H9 (cell line): ENCODE measurements around the gene FGF12. TPM values are rescaled to one million over a fixed set of nuclear protein-coding genes. Genes with fewer than 3 reads are reported as not detected.

Source experiments
- DNase-seq: peaks from one replicate; pipeline ENCODE4 v3.0.0-alpha.2; 2017
- H2AFZ ChIP-seq: one replicate; pipeline ENCODE4 v1.6.1; 2013; ENCODE audit warnings: mild to moderate bottlenecking, low read length, control low read depth, moderate library complexity
- H2AK5ac ChIP-seq: 2 replicates; pipeline ENCODE4 v1.6.1; 2013; ENCODE audit warnings: low read length, control low read depth, mixed read lengths; ENCODE audit not compliant: insufficient read length
- H2BK120ac ChIP-seq: one replicate; pipeline ENCODE4 v1.6.1; 2013; ENCODE audit warnings: low read depth, mild to moderate bottlenecking, low read length, control low read depth, inconsistent platforms; ENCODE audit not compliant: poor library complexity, severe bottlenecking
- H2BK12ac ChIP-seq: 2 replicates; pipeline ENCODE4 v1.6.1; 2013; ENCODE audit warnings: low read length, control low read depth, mixed read lengths, low read depth; ENCODE audit not compliant: insufficient read length
- H2BK15ac ChIP-seq: 2 replicates; pipeline ENCODE4 v1.6.1; 2013; ENCODE audit warnings: low read depth, low read length, control low read depth
- H2BK20ac ChIP-seq: one replicate; pipeline ENCODE4 v1.6.1; 2013; ENCODE audit warnings: low read depth, mild to moderate bottlenecking, low read length, control low read depth, inconsistent platforms; ENCODE audit not compliant: poor library complexity, severe bottlenecking
- H2BK5ac ChIP-seq: 2 replicates; pipeline ENCODE4 v1.6.1; 2013; ENCODE audit warnings: low read length, control low read depth, mixed read lengths; ENCODE audit not compliant: insufficient read length
- H3K14ac ChIP-seq: 2 replicates; pipeline ENCODE4 v1.6.1; 2013; ENCODE audit warnings: low read length, control low read depth; ENCODE audit not compliant: insufficient read depth
- H3K18ac ChIP-seq: 2 replicates; pipeline ENCODE4 v1.6.1; 2013; ENCODE audit warnings: low read depth, mild to moderate bottlenecking, mixed read lengths, low read length, control low read depth; ENCODE audit not compliant: insufficient read length
- H3K23ac ChIP-seq: 2 replicates; pipeline ENCODE4 v1.6.1; 2013; ENCODE audit warnings: low read length, control low read depth, mixed read lengths, low read depth; ENCODE audit not compliant: insufficient read length
- H3K23me2 ChIP-seq: 2 replicates; pipeline ENCODE4 v1.6.1; 2013; ENCODE audit warnings: low read depth, mild to moderate bottlenecking, mixed read lengths, low read length, control low read depth; ENCODE audit not compliant: insufficient read length, poor library complexity, severe bottlenecking
- H3K27ac ChIP-seq: 2 replicates; pipeline ENCODE4 v1.5.1; 2013; ENCODE audit warnings: low read length, control low read depth, mixed read lengths, low read depth; ENCODE audit not compliant: insufficient read length
- H3K27me3 ChIP-seq: 2 replicates; pipeline ENCODE4 v1.6.1; 2013; ENCODE audit warnings: low read length, control low read depth, inconsistent platforms; ENCODE audit not compliant: insufficient read depth
- H3K4ac ChIP-seq: 2 replicates; pipeline ENCODE4 v1.6.1; 2013; ENCODE audit warnings: low read depth, mild to moderate bottlenecking, control low read depth, inconsistent platforms, low read length, moderate library complexity
- H3K4me1 ChIP-seq: 2 replicates; pipeline ENCODE4 v1.6.1; 2013; ENCODE audit warnings: low read length, control low read depth, inconsistent platforms; ENCODE audit not compliant: insufficient read depth
- H3K4me2 ChIP-seq: 2 replicates; pipeline ENCODE4 v1.6.1; 2013; ENCODE audit warnings: low read length, control low read depth, mixed read lengths; ENCODE audit not compliant: insufficient read length, insufficient read depth
- H3K56ac ChIP-seq: 2 replicates; pipeline ENCODE4 v1.6.1; 2013; ENCODE audit warnings: low read depth, mild to moderate bottlenecking, mixed read lengths, low read length, control low read depth; ENCODE audit not compliant: insufficient read length
- H3K79me1 ChIP-seq: 2 replicates; pipeline ENCODE4 v1.6.1; 2013; ENCODE audit warnings: low read depth, mild to moderate bottlenecking, moderate library complexity, low read length, control low read depth, inconsistent platforms; ENCODE audit not compliant: insufficient read depth, poor library complexity, severe bottlenecking
- H3K79me2 ChIP-seq: 2 replicates; pipeline ENCODE4 v1.6.1; 2013; ENCODE audit warnings: low read length, control low read depth, inconsistent platforms; ENCODE audit not compliant: insufficient read depth
- H3K9ac ChIP-seq: 2 replicates; pipeline ENCODE4 v1.6.1; 2013; ENCODE audit warnings: low read length, control low read depth, mixed read lengths; ENCODE audit not compliant: insufficient read length; ENCODE audit errors: extremely low read depth
- H3K9me3 ChIP-seq: one replicate; pipeline ENCODE4 v1.6.1; 2013; ENCODE audit warnings: low read depth, low read length, inconsistent platforms; ENCODE audit not compliant: control insufficient read depth
- H3T11ph ChIP-seq: one replicate; pipeline ENCODE4 v1.6.1; 2013; ENCODE audit warnings: mild to moderate bottlenecking, low read length, control low read depth, inconsistent platforms
- H4K20me1 ChIP-seq: one replicate; pipeline ENCODE4 v1.6.1; 2013; ENCODE audit not compliant: control insufficient read depth, insufficient read length, insufficient read depth
- H4K5ac ChIP-seq: 2 replicates; pipeline ENCODE4 v1.6.1; 2013; ENCODE audit warnings: low read depth, mild to moderate bottlenecking, mixed read lengths, low read length, control low read depth; ENCODE audit not compliant: insufficient read length
- H4K8ac ChIP-seq: replicated peaks from 2 replicates; pipeline ENCODE4 v1.6.1; 2013; ENCODE audit warnings: low read length, control low read depth, mixed read lengths, low read depth; ENCODE audit not compliant: insufficient read length
- H4K91ac ChIP-seq: 2 replicates; pipeline ENCODE4 v1.6.1; 2013; ENCODE audit warnings: low read depth, mild to moderate bottlenecking, moderate library complexity, mixed read lengths, low read length, control low read depth; ENCODE audit not compliant: insufficient read length
- H3K27ac Mint-ChIP-seq, 3 experiments: 2 replicates in 2 of 3; 3 replicates in 1 of 3; pipeline ENCODE4 v1.8.0; 2020 to 2021; ENCODE audit warnings: mixed read lengths in 3 of 3, mild to moderate bottlenecking in 1 of 3, moderate library complexity in 1 of 3
- H3K27me3 Mint-ChIP-seq: 2 replicates; pipeline ENCODE4 v1.8.0; 2021; ENCODE audit warnings: low read depth, mild to moderate bottlenecking, moderate library complexity, mixed read lengths
- H3K36me3 Mint-ChIP-seq, 3 experiments: 2 replicates in 2 of 3; 3 replicates in 1 of 3; pipeline ENCODE4 v1.8.0; 2020 to 2021; ENCODE audit warnings: low read depth in 3 of 3, mixed read lengths in 3 of 3; ENCODE audit not compliant: insufficient read depth in 1 of 3
- H3K4me1 Mint-ChIP-seq, 2 experiments: 2 replicates each; pipeline ENCODE4 v1.8.0; 2020; ENCODE audit warnings: mixed read lengths in 2 of 2
- H3K4me3 Mint-ChIP-seq, 2 experiments: 2 replicates in 1 of 2; 3 replicates in 1 of 2; pipeline ENCODE4 v1.8.0; 2020 to 2021; ENCODE audit warnings: mild to moderate bottlenecking in 2 of 2, mixed read lengths in 2 of 2, moderate library complexity in 1 of 2
- H3K9me3 Mint-ChIP-seq, 2 experiments: 2 replicates in 1 of 2; 3 replicates in 1 of 2; pipeline ENCODE4 v1.8.0; 2020; ENCODE audit warnings: mild to moderate bottlenecking in 2 of 2, mixed read lengths in 2 of 2, moderate library complexity in 1 of 2
- WGBS: extraction: QIAGEN DNeasy Blood & Tissue Kit; methylation state at CpG from one replicate; pipeline ENCODE4 v1.1.7; 2013; ENCODE audit warnings: missing lambda C conversion rate, low lambda C conversion rate, mixed read lengths; ENCODE audit not compliant: insufficient read length; ENCODE audit errors: extremely low coverage; 5-methylcytosine and 5-hydroxymethylcytosine counted together
- total RNA-seq: library from RNA; stranded (reverse); gene quantifications from 2 replicates; pipeline ENCODE4 v1.2.1, GENCODE V29; 2021
- TF ChIP-seq, protein P1 (sequence below): fragments of 200-600 bp; sonication (generic); conservative IDR thresholded peaks from 3 replicates; pipeline ENCODE4 v1.8.0; 2021; ENCODE audit warnings: antibody characterized with exemption, mild to moderate bottlenecking

The FGF12 gene
- total RNA-seq, 1 experiment from 2014 or later = 5.6 TPM

GRCh38 chr3:192273001-192273696 lies 454.2 kb downstream of the FGF12 start:
- Histone ChIP-seq H2BK12ac (no peak overlapping the region), H3T11ph (no peak overlapping the region), H3K14ac (no peak overlapping the region), H2BK5ac (no peak overlapping the region), H4K91ac (no peak overlapping the region), H4K5ac (no peak overlapping the region), H2BK15ac (no peak overlapping the region), H3K27ac (no peak overlapping the region), H3K23me2 (no peaks in the 10 kb centered on the region), H2BK120ac (no peak overlapping the region), H3K9ac (no peak overlapping the region), H3K79me2 (no peaks in the 10 kb centered on the region), H3K79me1 (no peaks in the 10 kb centered on the region), H3K23ac (no peak overlapping the region), H3K27me3 (no peaks in the 10 kb centered on the region), H3K4me1 (peaks cover 3% of the 10 kb centered on the region), H3K18ac (no peak overlapping the region), H4K20me1 (no peaks in the 10 kb centered on the region), H4K8ac (no peak overlapping the region), H3K4ac (no peak overlapping the region), H2AFZ (no peak overlapping the region), H3K9me3 (no peaks in the 10 kb centered on the region), H3K4me2 (no peak overlapping the region), H3K56ac (no peak overlapping the region), H2BK20ac (no peak overlapping the region), H2AK5ac (no peak overlapping the region)
- H3K4me1 Mint-ChIP-seq = peaks cover 20 to 22% of the 10 kb centered on the region in 2 experiments
- WGBS = no CpG with 5 or more reads among the region's 3 CpGs
- H3K4me3 Mint-ChIP-seq = no peak overlapping the region
- peaks cover 0 to 5% of the 10 kb centered on the region in 2 experiments; a peak in 3 of 5 replicates for H3K9me3 Mint-ChIP-seq
- H3K27me3 Mint-ChIP-seq = no peaks in the 10 kb centered on the region
- DNase-seq = no peak
- TF ChIP-seq, protein P1, sequence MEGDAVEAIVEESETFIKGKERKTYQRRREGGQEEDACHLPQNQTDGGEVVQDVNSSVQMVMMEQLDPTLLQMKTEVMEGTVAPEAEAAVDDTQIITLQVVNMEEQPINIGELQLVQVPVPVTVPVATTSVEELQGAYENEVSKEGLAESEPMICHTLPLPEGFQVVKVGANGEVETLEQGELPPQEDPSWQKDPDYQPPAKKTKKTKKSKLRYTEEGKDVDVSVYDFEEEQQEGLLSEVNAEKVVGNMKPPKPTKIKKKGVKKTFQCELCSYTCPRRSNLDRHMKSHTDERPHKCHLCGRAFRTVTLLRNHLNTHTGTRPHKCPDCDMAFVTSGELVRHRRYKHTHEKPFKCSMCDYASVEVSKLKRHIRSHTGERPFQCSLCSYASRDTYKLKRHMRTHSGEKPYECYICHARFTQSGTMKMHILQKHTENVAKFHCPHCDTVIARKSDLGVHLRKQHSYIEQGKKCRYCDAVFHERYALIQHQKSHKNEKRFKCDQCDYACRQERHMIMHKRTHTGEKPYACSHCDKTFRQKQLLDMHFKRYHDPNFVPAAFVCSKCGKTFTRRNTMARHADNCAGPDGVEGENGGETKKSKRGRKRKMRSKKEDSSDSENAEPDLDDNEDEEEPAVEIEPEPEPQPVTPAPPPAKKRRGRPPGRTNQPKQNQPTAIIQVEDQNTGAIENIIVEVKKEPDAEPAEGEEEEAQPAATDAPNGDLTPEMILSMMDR = no peak
- H3K27ac Mint-ChIP-seq = peak overlapping the region; percentile 54 to 65 (median 57); a peak in 3 of 7 replicates
- peaks cover 0 to 6% (median 0%) of the 10 kb centered on the region in 3 experiments; a peak in 4 of 7 replicates for H3K36me3 Mint-ChIP-seq
